ENCODE results near the gene BOLA3.

The BOLA3 gene

DNA sequence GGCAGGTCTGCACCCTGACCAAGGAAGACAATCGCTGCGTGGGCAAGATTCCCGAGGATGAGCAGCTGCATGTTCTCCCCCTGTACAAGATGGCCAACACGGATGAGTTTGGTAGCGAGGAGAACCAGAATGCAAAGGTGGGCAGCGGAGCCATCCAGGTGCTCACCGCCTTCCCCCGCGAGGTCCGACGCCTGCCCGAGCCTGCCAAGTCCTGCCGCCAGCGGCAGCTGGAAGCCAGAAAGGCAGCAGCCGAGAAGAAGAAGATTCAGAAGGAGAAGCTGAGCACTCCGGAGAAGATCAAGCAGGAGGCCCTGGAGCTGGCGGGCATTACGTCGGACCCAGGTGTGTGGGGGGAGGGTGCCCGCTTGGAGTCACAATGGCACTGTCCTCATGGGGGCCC, 48.4 kb downstream of the BOLA3 start:
- H4K20me1 ChIP-seq (ENCODE audit: insufficient read depth, low read length), result no peaks in the 10 kb centered on the region
- no peak overlapping the region for H3K27ac ChIP-seq (ENCODE audit: low read length)
- H3K4me1 ChIP-seq (ENCODE audit: low read length), result no peaks in the 10 kb centered on the region
- H3K27me3 ChIP-seq (replicated peaks; ENCODE audit: insufficient read depth, low read length), result no peaks in the 10 kb centered on the region
- no peaks in the 10 kb centered on the region for H3K79me2 ChIP-seq (ENCODE audit: low read length)
- TF ChIP-seq, protein P1, sequence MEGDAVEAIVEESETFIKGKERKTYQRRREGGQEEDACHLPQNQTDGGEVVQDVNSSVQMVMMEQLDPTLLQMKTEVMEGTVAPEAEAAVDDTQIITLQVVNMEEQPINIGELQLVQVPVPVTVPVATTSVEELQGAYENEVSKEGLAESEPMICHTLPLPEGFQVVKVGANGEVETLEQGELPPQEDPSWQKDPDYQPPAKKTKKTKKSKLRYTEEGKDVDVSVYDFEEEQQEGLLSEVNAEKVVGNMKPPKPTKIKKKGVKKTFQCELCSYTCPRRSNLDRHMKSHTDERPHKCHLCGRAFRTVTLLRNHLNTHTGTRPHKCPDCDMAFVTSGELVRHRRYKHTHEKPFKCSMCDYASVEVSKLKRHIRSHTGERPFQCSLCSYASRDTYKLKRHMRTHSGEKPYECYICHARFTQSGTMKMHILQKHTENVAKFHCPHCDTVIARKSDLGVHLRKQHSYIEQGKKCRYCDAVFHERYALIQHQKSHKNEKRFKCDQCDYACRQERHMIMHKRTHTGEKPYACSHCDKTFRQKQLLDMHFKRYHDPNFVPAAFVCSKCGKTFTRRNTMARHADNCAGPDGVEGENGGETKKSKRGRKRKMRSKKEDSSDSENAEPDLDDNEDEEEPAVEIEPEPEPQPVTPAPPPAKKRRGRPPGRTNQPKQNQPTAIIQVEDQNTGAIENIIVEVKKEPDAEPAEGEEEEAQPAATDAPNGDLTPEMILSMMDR (IDR thresholded peaks at IDR 0.05; ENCODE audit: low read length), result no peak
- TF ChIP-seq EZH2 (optimal IDR thresholded peaks at IDR 0.05; ENCODE audit: low read depth, low read length), result no peak
- TF ChIP-seq EZH2phosphoT487 (IDR thresholded peaks at IDR 0.05; ENCODE audit: low read length), result no peak
- H2AFZ ChIP-seq (ENCODE audit: low read length), result no peak overlapping the region
- no peak for DNase-seq
- 0 out of 2 replicates have a peak, but pooled peaks cover 2% of the 10 kb centered on the region for H3K36me3 ChIP-seq (replicated peaks; ENCODE audit: insufficient read depth, low read length)
- no peak overlapping the region for H3K9ac ChIP-seq (ENCODE audit: low read length)
- H3K4me3 ChIP-seq (ENCODE audit: low read length), result no peak overlapping the region
- H3K4me2 ChIP-seq (ENCODE audit: low read depth, low read length), result no peak overlapping the region
- H3K9me3 ChIP-seq (replicated peaks; ENCODE audit: insufficient read depth, low read length), result no peaks in the 10 kb centered on the region
- no peaks in the 10 kb centered on the region for H3K9me2 ChIP-seq (replicated peaks; ENCODE audit: insufficient read depth, low read length)
- H3F3A ChIP-seq (ENCODE audit: insufficient read depth, low read length), result no peaks in the 10 kb centered on the region

DNA sequence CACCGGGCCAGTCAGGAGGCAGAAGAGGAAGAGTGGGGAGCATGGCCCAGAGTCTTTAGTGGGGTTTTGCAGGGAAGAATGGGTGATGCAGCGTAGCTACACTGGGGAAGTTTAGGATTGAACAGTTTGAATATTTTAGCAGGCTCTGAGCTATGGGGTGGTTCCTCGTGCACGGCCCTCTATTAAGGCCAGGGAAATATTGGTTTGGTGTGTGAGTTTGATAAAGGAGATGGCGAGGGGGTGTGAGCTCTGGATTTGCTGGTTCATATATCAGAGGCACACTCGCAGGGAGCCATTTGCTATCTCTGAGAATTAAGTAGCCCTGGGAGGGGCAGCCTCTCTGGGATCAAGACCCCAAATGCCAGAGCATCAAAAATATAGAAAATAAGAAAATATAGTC, 50.1 kb downstream of the BOLA3 start:
- H3K36me3 ChIP-seq (replicated peaks; ENCODE audit: insufficient read depth, low read length), result 0 out of 2 replicates have a peak, but pooled peaks cover 2% of the 10 kb centered on the region
- DNase-seq, result no peak

DNA sequence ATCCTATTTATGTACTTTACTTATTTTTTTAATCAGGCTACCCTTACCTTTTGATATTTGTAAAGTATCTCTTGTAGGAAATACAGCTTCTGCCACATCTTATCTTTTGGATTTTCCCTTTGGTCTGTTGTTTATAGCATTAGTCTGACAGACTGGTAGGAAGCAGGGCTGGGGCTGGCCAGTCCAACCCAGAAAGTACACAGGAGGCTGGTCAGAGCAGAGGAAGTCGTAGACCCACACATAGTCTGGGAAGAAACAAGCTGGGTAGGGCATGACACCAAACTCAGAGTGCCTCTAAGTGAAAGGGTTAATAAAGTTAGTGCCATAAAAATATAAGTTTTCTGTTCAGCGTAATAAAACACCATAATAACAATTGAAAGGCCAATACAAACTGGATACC, 51.7 kb downstream of the BOLA3 start:
- DNase-seq, result no peak
- no peaks in the 10 kb centered on the region for H3K79me2 ChIP-seq (ENCODE audit: low read length)
- no peaks in the 10 kb centered on the region for H4K20me1 ChIP-seq (ENCODE audit: insufficient read depth, low read length)
- no peaks in the 10 kb centered on the region for H3K9me2 ChIP-seq (replicated peaks; ENCODE audit: insufficient read depth, low read length)
- H3K36me3 ChIP-seq (replicated peaks; ENCODE audit: insufficient read depth, low read length), result 0 out of 2 replicates have a peak, but pooled peaks cover 2% of the 10 kb centered on the region
- H3K27ac ChIP-seq (ENCODE audit: low read length), result no peak overlapping the region
- no peaks in the 10 kb centered on the region for H3F3A ChIP-seq (ENCODE audit: insufficient read depth, low read length)
- H3K9ac ChIP-seq (ENCODE audit: low read length), result no peak overlapping the region
- H3K4me1 ChIP-seq (ENCODE audit: low read length), result no peaks in the 10 kb centered on the region
- no peak overlapping the region for H3K4me3 ChIP-seq (ENCODE audit: low read length)
- no peak overlapping the region for H3K4me2 ChIP-seq (ENCODE audit: low read depth, low read length)
- no peaks in the 10 kb centered on the region for H3K9me3 ChIP-seq (replicated peaks; ENCODE audit: insufficient read depth, low read length)
- no peak overlapping the region for H2AFZ ChIP-seq (ENCODE audit: low read length)
- TF ChIP-seq EZH2 (optimal IDR thresholded peaks at IDR 0.05; ENCODE audit: low read depth, low read length), result no peak
- TF ChIP-seq, protein P1 (IDR thresholded peaks at IDR 0.05; ENCODE audit: low read length), result no peak
- H3K27me3 ChIP-seq (replicated peaks; ENCODE audit: insufficient read depth, low read length), result no peaks in the 10 kb centered on the region

More for the DNA sequence above, 50.1 kb downstream of the BOLA3 start:
- Histone ChIP-seq H3K27me3 (replicated peaks; ENCODE audit: insufficient read depth, low read length) (no peaks in the 10 kb centered on the region), H3K79me2 (ENCODE audit: low read length) (no peaks in the 10 kb centered on the region), H3K27ac (ENCODE audit: low read length) (no peak overlapping the region), H3K4me1 (ENCODE audit: low read length) (no peaks in the 10 kb centered on the region), H3F3A (ENCODE audit: insufficient read depth, low read length) (no peaks in the 10 kb centered on the region), H4K20me1 (ENCODE audit: insufficient read depth, low read length) (no peaks in the 10 kb centered on the region), H3K9me3 (replicated peaks; ENCODE audit: insufficient read depth, low read length) (no peaks in the 10 kb centered on the region), H2AFZ (ENCODE audit: low read length) (no peak overlapping the region), H3K4me3 (ENCODE audit: low read length) (no peak overlapping the region), H3K9ac (ENCODE audit: low read length) (no peak overlapping the region), H3K9me2 (replicated peaks; ENCODE audit: insufficient read depth, low read length) (no peaks in the 10 kb centered on the region), H3K4me2 (ENCODE audit: low read depth, low read length) (no peak overlapping the region)
- no peak for TF ChIP-seq EZH2 (optimal IDR thresholded peaks at IDR 0.05; ENCODE audit: low read depth, low read length)
- TF ChIP-seq EZH2phosphoT487 (IDR thresholded peaks at IDR 0.05; ENCODE audit: low read length), result no peak
- TF ChIP-seq, protein P1 (IDR thresholded peaks at IDR 0.05; ENCODE audit: low read length), result no peak

All from MM.1S (cell line).